ENCODE results near the gene PAK1IP1.
"Not testable (repeated sequence)": the region's sequence is repeated elsewhere in the genome, so short reads cannot be mapped to it uniquely, and the experiment has no call there.

Gene PAK1IP1

GRCh38 chr6:10743515-10743914 lies 48.7 kb downstream of the PAK1IP1 start:
- DNase-seq: no peak

GRCh38 chr6:10745116-10745515 lies 50.3 kb downstream of the PAK1IP1 start:
- DNase-seq: no peak

GRCh38 chr6:10746915-10747250 lies 52.1 kb downstream of the PAK1IP1 start:
- no peak for DNase-seq

GRCh38 chr6:10747251-10747972 lies 52.6 kb downstream of the PAK1IP1 start, which contains the start of gene TMEM14B:
Gene TMEM14B (plus strand): TSS chr6:10747805. CDS start chr6:10749246, 1,441 bp downstream.
- peak; percentile 99 to 100 (median 100) for DNase-seq

- no peak for DNase-seq
Observed at GRCh38 chr6:10749734-10750133, 55.0 kb downstream of the PAK1IP1 start.

GRCh38 chr6:10750568-10750967 lies 55.8 kb downstream of the PAK1IP1 start:
- not testable (repeated sequence) for DNase-seq

- DNase-seq: not testable (repeated sequence)
Observed at GRCh38 chr6:10751757-10752156, 57.0 kb downstream of the PAK1IP1 start.

GRCh38 chr6:10756085-10756484 lies 61.3 kb downstream of the PAK1IP1 start:
- no peak for DNase-seq
